Left hindlimb (tissue), 1 donor: Measurements from ENCODE around the gene PCBD2.
"Not testable (repeated sequence)": the region's sequence is repeated elsewhere in the genome, so short reads cannot be mapped to it uniquely, and the experiment has no call there.

ENCODE experiments used
- DNase-seq: peaks from one replicate; pipeline ENCODE4 v3.0.0-alpha.2; 2018

PCBD2 gene

DNA sequence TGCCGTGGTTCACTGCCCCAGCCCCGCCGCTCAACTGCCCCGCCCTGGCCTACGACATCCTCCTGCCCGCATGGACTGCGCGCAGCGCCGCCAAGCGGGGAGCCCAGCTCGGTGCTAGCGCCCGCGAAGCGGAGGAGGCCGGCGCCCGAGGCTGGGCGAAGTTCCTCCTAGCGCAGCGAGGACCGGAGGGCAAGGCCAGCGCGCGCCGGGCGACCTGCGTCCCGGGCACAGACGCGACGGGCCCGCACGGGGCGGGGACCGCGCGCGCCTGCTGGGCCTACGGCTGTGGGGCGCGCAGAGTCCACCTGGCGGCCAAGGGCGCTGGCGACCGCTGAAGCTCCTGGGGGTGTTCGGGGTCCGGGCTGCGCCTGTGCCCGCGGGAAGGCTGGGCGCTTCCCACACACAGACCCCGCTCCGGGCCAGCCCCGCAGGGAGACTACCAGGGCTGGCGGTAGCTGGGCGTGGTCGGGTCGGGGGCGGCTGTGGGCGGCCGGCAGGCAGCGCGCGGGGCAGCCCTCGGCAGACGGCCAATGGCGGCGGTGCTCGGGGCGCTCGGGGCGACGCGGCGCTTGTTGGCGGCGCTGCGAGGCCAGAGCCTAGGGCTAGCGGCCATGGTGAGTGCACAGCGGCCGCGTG is at the start of gene PCBD2:
Gene PCBD2 (plus strand): TSS at position 522 of the 636 bp plus-strand sequence. CDS start 9 bp downstream, at position 531.
- DNase-seq: peak; percentile 92

DNA sequence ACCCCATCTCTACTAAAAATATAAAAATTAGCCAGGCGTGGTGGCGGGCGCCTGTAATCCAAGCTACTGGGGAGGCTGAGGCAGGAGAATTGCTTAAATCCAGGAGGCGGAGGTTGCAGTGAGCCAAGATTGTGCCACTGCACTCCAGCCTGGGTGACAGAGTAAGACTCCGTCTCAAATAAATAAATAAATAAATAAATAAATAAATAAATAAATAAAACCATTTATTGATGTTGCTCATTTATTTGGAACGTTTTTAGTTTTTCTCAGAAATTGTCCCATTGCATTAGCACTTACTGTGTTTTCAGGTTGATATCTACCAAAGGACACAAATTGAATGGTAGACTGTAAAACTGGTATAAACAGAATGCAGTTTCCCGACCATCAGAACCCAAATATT is 48.5 kb upstream of the PCBD2 start:
- not testable (repeated sequence) for DNase-seq

DNA sequence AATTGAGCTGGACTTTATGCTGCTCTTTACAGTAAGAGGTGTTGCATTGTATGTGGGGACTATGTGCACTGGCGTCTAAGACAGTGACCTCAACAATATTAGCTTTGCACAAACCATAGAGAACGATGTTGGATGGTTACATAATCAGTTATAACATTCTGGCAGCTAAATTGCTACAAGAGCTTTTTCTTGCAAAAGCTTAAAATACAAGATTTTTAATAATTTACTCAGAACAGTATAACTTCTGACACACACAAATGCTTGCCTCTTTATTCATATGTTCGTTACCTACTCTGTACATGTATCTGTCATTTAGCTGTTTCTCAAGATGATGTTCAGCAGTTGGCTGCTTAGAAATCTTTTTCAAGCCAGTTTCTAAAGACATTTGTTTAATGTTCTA is 47.5 kb upstream of the PCBD2 start:
- no peak for DNase-seq

DNA sequence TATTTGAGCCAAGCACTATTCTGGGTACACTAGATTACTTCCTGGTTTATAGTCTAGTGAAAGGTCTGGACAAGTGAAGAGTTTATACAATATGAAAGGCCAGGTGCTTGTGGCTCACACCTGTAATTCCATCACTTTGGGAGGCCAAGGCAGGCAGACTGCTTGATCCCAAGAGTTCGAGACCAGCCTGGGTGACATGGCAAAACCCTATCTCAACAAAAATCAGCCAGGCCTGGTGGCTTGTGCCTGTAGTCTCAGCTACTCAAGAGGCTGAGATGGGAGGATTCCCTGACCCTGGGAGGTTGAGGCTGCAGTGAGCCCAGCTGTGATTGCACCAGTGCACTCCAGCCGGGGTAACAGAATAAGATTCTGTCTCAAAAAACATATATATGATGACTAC is 40.2 kb upstream of the PCBD2 start:
- DNase-seq: no peak

DNA sequence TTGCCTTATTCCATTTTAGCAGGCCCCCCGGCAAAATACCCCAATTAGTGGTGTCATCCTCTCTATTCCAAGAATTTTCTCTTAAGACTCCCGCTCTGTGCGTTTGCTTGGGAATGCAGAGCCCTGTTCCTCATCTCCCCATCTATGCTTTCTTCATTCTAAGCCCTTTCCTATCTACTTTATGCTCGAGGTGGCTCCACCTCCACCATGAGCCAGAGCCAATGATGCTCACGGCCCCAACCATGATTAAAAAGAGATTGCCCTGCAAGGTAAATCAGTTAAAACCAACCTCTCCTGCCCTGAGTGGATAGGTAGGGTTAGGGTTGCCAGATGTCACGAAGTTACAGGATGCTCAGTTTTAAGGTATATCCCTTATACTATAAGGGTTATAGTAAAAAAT is 31.4 kb upstream of the PCBD2 start:
- DNase-seq: no peak

DNA sequence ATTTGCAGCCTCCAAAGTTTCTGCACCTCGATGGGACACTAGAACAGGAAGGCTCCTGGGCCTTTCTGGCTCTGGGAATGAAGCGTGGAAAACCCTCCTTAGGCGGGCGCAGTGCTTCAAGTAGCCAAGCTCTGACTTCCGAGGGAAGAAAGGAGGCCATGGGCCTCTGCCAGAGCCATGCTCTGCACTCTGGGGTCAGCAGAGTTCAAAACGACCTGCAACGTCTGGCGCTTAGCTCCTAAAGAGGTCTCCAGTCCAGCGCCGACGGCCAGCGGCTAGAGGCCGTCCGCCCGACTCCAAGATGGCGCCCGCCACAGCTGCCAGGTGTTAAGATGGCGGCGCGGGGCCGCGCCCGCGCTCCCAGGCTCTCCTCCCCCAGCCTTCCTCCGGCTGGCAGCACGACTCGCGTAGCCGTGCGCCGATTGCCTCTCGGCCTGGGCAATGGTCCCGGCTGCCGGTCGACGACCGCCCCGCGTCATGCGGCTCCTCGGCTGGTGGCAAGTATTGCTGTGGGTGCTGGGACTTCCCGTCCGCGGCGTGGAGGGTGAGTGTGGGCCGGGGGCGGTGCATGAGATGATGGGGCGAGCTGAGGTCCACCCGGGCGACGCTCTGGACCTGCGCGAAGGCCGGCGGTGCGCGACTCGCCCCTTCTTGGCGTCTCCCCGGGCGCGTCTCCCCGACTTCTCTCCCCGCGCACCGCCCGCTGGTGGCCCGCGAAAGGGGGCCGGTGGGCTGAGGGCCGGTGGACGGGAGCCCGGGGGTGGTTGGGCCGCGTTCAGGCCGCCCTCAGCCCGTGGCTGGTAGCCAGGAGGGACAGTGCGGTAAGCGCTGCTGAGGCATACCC is 30.7 kb upstream of the PCBD2 start, which contains the start of gene TXNDC15:
Gene TXNDC15 (plus strand): TSS at position 385 of the 844 bp plus-strand sequence. CDS start 57 bp downstream, at position 442.
- DNase-seq: peak; percentile 91

GRCh38 chr5:134874831-134875655 is 29.9 kb upstream of the PCBD2 start:
- peak; percentile 80 for DNase-seq

- DNase-seq: no peak
These were observed 27.8 kb upstream of the PCBD2 start for GRCh38 chr5:134877159-134877558.

DNA sequence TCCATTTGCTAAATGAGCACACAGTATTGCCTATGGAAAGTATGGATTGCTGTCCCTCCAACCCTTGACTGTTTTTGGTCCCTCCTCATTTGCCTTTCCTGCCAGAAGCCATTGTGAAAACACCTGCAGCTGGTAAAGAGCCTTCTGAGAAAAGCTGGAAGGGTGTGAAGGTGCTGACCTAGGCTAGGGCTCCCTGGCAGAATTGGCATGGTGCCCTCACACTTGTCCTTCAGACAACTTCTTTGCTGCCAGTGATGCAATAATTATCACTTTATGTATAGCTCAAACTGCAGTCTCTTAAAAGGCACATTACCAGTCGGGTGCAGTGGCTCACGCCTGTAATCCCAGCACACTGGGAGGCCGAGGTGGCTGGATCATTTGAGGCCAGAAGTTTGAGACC is 26.5 kb upstream of the PCBD2 start:
- no peak for DNase-seq

DNA sequence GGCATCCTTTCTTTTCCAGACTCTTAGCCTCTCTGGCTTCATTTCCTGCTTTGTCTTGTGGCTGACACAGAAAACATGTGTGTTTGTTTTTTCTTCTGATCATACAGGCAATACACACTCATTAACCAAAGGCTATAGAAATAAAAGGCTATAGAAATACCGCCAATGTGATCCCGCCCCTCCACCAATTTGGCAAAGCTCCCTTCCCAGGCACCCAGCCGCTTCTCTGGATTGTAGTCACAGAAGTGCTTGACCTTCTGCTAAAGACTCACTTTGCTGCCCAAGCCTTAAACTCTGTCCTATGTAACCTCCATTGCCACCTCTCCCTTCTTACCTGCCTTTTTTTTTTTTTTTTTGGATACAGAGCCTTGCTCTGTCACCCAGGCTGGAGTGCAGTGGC is 25.5 kb upstream of the PCBD2 start:
- no peak for DNase-seq

DNA sequence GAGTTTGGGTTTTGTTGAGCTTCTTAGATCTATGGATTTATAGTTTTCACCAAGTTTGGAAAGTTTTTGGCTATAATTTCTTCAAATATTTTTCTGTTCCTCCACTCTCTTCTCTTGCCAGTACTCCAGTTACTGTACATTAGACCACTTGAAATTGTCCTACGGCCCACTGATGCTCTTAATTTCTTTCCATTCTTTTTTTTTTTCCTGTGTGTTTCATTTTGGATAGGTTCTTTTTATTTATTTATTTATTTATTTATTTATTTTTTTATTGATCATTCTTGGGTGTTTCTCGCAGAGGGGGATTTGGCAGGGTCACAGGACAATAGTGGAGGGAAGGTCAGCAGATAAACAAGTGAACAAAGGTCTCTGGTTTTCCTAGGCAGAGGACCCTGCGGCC is 24.0 kb upstream of the PCBD2 start:
- not testable (repeated sequence) for DNase-seq

GRCh38 chr5:134881711-134882110 is 23.2 kb upstream of the PCBD2 start:
- not testable (repeated sequence) for DNase-seq

- no peak for DNase-seq
These were observed 17.3 kb upstream of the PCBD2 start for GRCh38 chr5:134887593-134888159.

GRCh38 chr5:134889335-134889734 is 15.6 kb upstream of the PCBD2 start:
- DNase-seq: no peak

GRCh38 chr5:134891473-134891872 is 13.5 kb upstream of the PCBD2 start:
- DNase-seq: no peak

GRCh38 chr5:134892282-134892681 is 12.6 kb upstream of the PCBD2 start:
- no peak for DNase-seq

DNA sequence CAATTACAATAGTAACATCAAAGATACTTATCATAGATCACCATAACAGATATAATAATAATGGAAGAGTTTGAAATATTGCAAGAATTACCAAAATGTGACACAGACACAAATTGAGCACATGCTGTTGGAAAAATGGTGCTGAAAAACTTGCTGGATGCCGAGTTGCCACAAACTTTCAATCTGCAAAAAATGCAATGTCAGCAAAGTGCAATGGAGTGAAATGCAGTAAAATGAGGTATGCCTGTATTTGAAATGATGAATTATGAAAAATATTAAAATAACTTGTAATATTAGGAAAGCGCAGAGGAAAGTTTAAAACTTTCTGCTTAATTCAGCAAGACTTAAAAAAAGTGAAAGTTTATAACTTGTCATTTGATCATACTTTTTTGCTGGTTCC is 12.0 kb upstream of the PCBD2 start:
- DNase-seq: no peak

DNA sequence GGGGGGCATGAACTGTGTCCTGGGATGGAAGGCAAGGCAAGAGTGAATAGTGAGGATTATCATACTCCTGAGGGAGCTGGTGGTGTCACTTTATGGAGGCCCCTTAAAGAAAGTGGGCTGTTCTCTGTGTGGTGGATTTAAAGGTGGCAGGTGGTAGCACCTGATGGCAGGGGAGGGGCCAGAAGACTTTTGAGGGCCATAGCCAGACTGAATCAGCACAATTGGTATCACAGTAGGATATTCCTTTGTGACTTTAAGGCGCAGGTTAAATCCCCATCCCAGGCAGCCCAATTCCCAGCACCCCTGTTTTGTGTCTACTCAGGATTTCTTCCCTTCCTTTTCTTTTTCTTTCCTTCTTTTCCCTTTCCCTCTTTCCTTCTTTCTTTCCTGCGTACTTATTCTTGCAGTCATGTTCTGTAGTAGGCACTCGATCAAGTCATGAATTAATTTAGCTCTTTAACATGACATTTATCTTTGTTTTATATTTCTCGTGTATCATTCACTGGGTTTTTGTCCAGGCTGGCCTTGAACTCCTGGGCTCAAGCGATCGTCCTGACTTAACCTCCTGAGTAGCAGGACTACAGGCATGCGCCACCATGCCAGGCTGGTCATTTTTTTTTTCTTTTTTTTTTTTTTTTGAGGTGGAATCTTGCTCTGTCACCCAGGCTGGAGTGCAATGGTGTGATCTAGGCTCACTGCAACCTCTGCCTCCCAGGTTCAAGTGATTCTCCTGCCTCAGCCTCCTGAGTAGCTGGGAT is 11.0 kb upstream of the PCBD2 start:
- no peak for DNase-seq

DNA sequence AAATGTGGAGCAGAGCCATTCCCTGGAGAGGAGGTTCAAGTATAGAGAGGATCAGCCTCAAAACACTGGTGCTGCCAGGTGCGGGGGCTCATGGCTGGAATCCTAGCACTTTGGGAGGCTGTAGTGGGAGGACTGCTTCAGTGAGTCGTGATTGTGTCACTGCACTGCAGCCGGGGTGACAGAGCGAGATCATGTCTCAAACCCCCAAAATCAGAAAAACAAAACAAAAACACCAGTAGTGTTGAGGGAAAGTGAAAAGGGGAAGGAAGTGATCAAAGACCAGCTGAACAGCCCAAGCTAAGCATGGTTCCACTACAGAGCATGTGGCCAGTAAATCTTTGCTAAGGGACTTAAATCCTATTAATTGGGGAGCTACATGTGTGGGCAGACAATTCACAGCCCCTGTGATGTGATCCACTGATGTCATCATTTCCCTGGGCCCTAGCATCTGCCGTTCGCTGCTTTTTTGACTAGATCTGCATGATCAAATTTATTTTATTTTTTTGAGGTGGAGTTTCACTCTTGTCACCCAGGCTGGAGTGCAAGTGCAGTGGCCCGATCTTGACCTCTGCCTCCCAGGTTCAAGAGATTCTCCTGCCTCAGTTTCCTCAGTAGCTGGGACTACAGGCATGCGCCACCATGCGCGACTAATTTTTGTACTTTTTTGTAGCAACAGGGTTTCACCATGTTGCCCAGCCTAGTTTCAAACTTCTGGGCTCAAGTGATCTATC is 2.7 kb upstream of the PCBD2 start:
- no peak for DNase-seq

DNA sequence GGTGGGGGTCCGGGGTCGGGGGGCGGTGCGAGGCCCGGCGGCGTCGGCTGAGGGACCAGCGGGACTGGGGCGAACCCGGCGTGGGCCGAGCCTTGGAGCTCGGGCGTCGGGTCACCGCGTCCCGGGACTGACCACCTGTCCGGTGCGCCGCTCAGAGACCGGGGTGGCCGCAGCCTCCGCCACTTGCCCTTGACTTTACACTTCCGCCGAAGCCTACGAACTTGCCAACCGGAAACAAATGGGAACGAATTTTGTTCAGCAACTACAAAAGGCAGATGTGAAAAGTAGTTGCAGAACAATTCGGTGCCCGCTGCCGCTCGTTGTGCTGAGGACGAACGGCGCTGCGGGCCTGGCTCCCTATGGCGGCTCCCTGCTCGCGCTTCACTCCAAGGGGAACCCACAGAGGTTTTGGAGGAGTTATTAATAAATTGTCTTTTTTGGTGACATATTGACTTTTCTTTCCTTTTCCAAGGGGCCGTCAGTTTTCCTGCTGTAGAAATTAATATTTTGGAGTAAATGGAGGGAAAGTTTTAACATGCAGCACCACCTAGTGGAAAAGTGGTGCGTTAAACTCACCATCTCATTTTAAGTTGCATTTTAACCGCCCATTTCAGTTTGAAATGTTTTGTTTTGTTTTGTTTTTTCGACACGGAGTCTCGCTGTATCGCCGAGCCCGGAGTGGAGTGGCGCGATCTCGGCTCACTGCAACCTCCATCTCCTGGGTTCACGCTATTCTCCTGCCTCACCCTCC is 490 bp downstream of the PCBD2 start:
- no peak for DNase-seq

DNA sequence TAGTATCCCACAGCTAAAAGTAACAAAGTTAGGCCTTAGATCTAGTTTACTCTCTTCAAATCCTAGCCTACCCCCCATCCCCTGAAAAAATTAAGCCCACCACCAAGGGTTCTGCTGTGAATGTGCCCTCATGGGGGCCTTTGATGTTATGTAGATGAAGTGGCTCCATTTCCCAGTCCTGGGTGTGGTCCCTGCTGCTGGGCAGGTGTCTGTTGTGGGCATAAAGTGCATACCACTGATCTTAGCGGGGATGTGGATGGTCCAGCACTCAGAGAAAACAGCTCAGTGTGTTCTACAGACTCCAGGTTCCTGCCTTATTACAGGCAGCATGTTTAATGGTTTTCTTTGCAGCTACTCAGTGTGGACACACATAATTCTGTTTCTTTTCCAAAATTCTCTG is 1.9 kb downstream of the PCBD2 start:
- DNase-seq: no peak
